HG03571 (cell line): ENCODE results near the gene PACSIN3.
"Not testable (repeated sequence)": the region's sequence is repeated elsewhere in the genome, so short reads cannot be mapped to it uniquely, and the experiment has no call there.

ENCODE experiments used
- ATAC-seq: cut with Tn5 transposase; IDR thresholded peaks from one replicate; pipeline ENCODE4 v1.9.1; 2021; ENCODE audit not compliant: unreplicated experiment

The PACSIN3 gene

GRCh38 chr11:47186076-47186699 is at the start of gene PACSIN3:
PACSIN3 (minus strand) TSS chr11:47186434; CDS start chr11:47182727, 3,707 bp downstream.
- ATAC-seq = no peak

GRCh38 chr11:47235163-47235562 is 48.9 kb upstream of the PACSIN3 start:
- ATAC-seq = no peak

- ATAC-seq = no peak
Measured at GRCh38 chr11:47234669-47235100, 48.5 kb upstream of the PACSIN3 start.

- ATAC-seq = no peak
Measured at GRCh38 chr11:47233989-47234668, 47.9 kb upstream of the PACSIN3 start.

GRCh38 chr11:47233051-47233450 is 46.8 kb upstream of the PACSIN3 start:
- no peak for ATAC-seq

GRCh38 chr11:47229161-47229560 is 42.9 kb upstream of the PACSIN3 start:
- no peak for ATAC-seq

GRCh38 chr11:47225552-47226400 is 39.5 kb upstream of the PACSIN3 start:
- peak; percentile 78 for ATAC-seq

- ATAC-seq = no peak
Measured at GRCh38 chr11:47222696-47223095, 36.5 kb upstream of the PACSIN3 start.

GRCh38 chr11:47220401-47220821 is 34.2 kb upstream of the PACSIN3 start:
- ATAC-seq = no peak

GRCh38 chr11:47216121-47216798 is 30.0 kb upstream of the PACSIN3 start:
- no peak for ATAC-seq

GRCh38 chr11:47215366-47215910 is 29.2 kb upstream of the PACSIN3 start:
- ATAC-seq = no peak

- ATAC-seq = peak; percentile 57
Measured at GRCh38 chr11:47213950-47214565, 27.8 kb upstream of the PACSIN3 start.

GRCh38 chr11:47212938-47213337 is 26.7 kb upstream of the PACSIN3 start:
- ATAC-seq = no peak

GRCh38 chr11:47208628-47209027 is 22.4 kb upstream of the PACSIN3 start:
- ATAC-seq = no peak

GRCh38 chr11:47208008-47208552 is 21.8 kb upstream of the PACSIN3 start:
- ATAC-seq = not testable (repeated sequence)

- no peak for ATAC-seq
Measured at GRCh38 chr11:47207459-47207858, 21.2 kb upstream of the PACSIN3 start.

GRCh38 chr11:47206577-47206976 is 20.3 kb upstream of the PACSIN3 start:
- ATAC-seq = not testable (repeated sequence)

GRCh38 chr11:47204637-47204989 is 18.4 kb upstream of the PACSIN3 start:
- ATAC-seq = no peak

- ATAC-seq = no peak
Measured at GRCh38 chr11:47202576-47202975, 16.3 kb upstream of the PACSIN3 start.

GRCh38 chr11:47201015-47201414 is 14.8 kb upstream of the PACSIN3 start:
- no peak for ATAC-seq
